Measurements from ENCODE around the gene PTOV1.

The PTOV1 gene

DNA sequence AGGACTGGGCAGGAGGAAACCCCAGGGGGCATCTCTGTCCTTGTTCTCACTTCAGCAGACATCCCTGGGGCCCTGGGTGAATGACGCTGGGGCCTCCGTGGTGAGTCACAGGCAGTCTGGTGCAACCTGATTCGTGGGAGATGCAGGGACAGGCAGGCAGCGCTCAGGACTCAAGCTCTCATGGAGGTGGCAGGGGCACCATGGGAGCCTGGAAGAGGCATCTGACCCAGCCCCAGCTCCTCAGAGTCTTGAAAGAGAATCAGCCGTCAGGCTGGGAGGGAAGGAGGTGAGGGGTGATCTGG is 14.0 kb upstream of the PTOV1 start:
- Histone ChIP-seq H3K4me1 (ENCODE audit: low read depth, poor library complexity, severe bottlenecking) (no peaks in the 10 kb centered on the region), H3K27ac (no peak overlapping the region), H3K4me3 (IDR thresholded peaks at IDR 0.05; ENCODE audit: insufficient read depth, low read depth, low read length) (no peak overlapping the region), H3K79me2 (ENCODE audit: insufficient read depth, low read depth) (no peaks in the 10 kb centered on the region), H4K20me1 (ENCODE audit: insufficient read depth) (no peaks in the 10 kb centered on the region), H3K27me3 (ENCODE audit: insufficient read depth, low read depth) (no peaks in the 10 kb centered on the region), H3K4me2 (no peak overlapping the region), H2AFZ (ENCODE audit: low read depth) (no peak overlapping the region), H3K36me3 (ENCODE audit: insufficient read depth) (no peaks in the 10 kb centered on the region; the same call in 1 of the 2 replicates), H3K9ac (no peak overlapping the region)
- TF ChIP-seq, protein P1, sequence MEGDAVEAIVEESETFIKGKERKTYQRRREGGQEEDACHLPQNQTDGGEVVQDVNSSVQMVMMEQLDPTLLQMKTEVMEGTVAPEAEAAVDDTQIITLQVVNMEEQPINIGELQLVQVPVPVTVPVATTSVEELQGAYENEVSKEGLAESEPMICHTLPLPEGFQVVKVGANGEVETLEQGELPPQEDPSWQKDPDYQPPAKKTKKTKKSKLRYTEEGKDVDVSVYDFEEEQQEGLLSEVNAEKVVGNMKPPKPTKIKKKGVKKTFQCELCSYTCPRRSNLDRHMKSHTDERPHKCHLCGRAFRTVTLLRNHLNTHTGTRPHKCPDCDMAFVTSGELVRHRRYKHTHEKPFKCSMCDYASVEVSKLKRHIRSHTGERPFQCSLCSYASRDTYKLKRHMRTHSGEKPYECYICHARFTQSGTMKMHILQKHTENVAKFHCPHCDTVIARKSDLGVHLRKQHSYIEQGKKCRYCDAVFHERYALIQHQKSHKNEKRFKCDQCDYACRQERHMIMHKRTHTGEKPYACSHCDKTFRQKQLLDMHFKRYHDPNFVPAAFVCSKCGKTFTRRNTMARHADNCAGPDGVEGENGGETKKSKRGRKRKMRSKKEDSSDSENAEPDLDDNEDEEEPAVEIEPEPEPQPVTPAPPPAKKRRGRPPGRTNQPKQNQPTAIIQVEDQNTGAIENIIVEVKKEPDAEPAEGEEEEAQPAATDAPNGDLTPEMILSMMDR (conservative IDR thresholded peaks at IDR 0.05; ENCODE audit: low read depth, low read length) = no peak

DNA sequence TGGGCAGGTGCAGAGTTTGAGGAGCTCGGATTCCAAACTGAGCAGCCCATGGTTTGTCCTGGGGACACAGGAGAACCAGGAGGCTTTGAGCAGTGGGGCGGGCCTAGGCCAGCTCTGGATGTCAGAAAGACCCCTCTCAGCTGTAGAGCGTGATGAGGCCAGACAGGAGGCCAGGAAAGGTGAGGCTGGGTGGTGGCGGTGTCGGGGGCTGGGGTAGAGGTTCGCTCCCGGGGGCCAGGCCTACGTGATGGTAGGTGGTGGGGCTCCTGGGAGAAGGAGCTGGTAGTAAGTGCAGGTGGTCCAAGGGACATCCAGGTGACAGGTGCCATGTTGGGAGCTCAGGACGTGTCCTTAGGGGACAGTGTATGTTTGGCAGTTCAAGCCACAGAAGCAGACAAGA is 13.5 kb upstream of the PTOV1 start:
- Histone ChIP-seq H2AFZ (ENCODE audit: low read depth) (no peak overlapping the region), H3K9ac (no peak overlapping the region), H3K27ac (no peak overlapping the region), H3K4me2 (no peak overlapping the region), H3K4me3 (IDR thresholded peaks at IDR 0.05; ENCODE audit: insufficient read depth, low read depth, low read length) (no peak overlapping the region), H3K4me1 (ENCODE audit: low read depth, poor library complexity, severe bottlenecking) (no peaks in the 10 kb centered on the region), H3K36me3 (ENCODE audit: insufficient read depth) (no peaks in the 10 kb centered on the region; the same call in 1 of the 2 replicates), H3K27me3 (ENCODE audit: insufficient read depth, low read depth) (no peaks in the 10 kb centered on the region), H4K20me1 (ENCODE audit: insufficient read depth) (no peaks in the 10 kb centered on the region), H3K79me2 (ENCODE audit: insufficient read depth, low read depth) (no peaks in the 10 kb centered on the region)
- TF ChIP-seq, protein P1 (conservative IDR thresholded peaks at IDR 0.05; ENCODE audit: low read depth, low read length) = no peak

DNA sequence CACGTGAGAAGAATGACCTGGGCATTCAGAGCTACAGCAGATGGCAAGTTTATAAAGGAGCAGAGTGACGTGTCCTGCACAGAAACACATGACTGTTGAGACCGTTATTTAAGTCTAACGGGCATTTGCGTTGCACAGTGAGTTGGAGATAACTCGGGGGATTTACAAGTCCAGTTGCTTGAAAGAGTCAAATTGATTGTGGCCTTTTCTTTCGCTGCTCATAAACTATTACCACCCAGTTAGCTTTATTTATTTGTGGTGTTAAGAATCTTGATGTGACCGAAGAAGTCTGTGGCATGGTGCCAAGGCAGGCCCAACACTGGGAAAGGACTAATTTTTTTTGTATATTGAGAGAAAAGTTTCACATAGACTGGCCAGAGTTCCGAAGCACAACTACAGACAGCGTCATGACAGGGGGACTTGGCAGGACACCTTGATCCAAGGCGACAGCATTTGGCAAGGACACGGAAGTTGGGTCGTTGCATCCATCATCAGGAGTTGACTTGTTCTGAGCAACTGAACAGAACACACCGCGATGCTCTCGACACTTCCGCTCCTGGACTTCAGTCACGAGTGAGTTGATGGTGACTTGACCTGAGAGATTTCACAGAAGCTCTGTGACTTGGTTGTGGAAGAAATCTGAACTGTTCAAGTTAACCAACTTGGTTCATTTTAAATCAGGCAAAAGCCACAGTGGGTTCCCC is 11.9 kb upstream of the PTOV1 start:
- no peak overlapping the region for H2AFZ ChIP-seq (ENCODE audit: low read depth)
- H3K36me3 ChIP-seq (ENCODE audit: insufficient read depth) = no peaks in the 10 kb centered on the region; the same call in 1 of the 2 replicates

DNA sequence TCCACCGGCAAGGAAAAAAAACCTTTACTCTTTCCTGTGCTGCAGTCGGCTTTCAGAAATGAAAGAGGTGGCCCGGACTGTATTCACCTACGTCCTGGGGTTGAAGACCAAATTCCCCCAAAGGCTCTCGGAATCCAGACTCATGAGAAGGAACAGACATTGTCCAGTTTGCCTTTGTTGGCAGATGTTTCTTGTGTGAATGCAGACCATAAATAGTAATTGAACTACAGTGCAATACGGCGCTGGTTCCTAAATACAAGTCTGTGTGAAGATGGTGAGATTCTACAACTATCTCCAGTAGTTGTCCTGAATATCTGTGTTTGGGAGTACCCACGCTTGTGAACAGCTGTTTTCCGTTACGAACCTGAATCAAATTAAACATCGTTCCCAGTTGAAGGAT is 11.2 kb upstream of the PTOV1 start:
- Histone ChIP-seq H3K27me3 (ENCODE audit: insufficient read depth, low read depth) (no peaks in the 10 kb centered on the region), H3K4me3 (IDR thresholded peaks at IDR 0.05; ENCODE audit: insufficient read depth, low read depth, low read length) (no peak overlapping the region), H4K20me1 (ENCODE audit: insufficient read depth) (no peaks in the 10 kb centered on the region), H2AFZ (ENCODE audit: low read depth) (no peak overlapping the region), H3K9ac (no peak overlapping the region), H3K36me3 (ENCODE audit: insufficient read depth) (no peaks in the 10 kb centered on the region; the same call in 1 of the 2 replicates), H3K79me2 (ENCODE audit: insufficient read depth, low read depth) (no peaks in the 10 kb centered on the region), H3K4me2 (no peak overlapping the region), H3K4me1 (ENCODE audit: low read depth, poor library complexity, severe bottlenecking) (peaks cover 10% of the 10 kb centered on the region), H3K27ac (no peak overlapping the region)
- TF ChIP-seq, protein P1 (conservative IDR thresholded peaks at IDR 0.05; ENCODE audit: low read depth, low read length) = no peak

More for the DNA sequence above, 11.9 kb upstream of the PTOV1 start:
- H4K20me1 ChIP-seq (ENCODE audit: insufficient read depth) = no peaks in the 10 kb centered on the region
- no peak overlapping the region for H3K27ac ChIP-seq
- H3K79me2 ChIP-seq (ENCODE audit: insufficient read depth, low read depth) = no peaks in the 10 kb centered on the region
- no peak overlapping the region for H3K9ac ChIP-seq
- H3K27me3 ChIP-seq (ENCODE audit: insufficient read depth, low read depth) = no peaks in the 10 kb centered on the region
- TF ChIP-seq, protein P1 (conservative IDR thresholded peaks at IDR 0.05; ENCODE audit: low read depth, low read length) = no peak
- H3K4me3 ChIP-seq (IDR thresholded peaks at IDR 0.05; ENCODE audit: insufficient read depth, low read depth, low read length) = no peak overlapping the region
- no peak overlapping the region for H3K4me2 ChIP-seq
- H3K4me1 ChIP-seq (ENCODE audit: low read depth, poor library complexity, severe bottlenecking) = peaks cover 3% of the 10 kb centered on the region
